ENCODE measurements around the gene FAT1. TPM values are rescaled to one million over a fixed set of nuclear protein-coding genes. Genes with fewer than 3 reads are reported as not detected.

The FAT1 gene
- total RNA-seq, 1 donor from 2014 or later = 173 TPM

- Histone ChIP-seq H3K27me3 (ENCODE audit: control insufficient read depth in 3 of 3, insufficient read depth in 3 of 3, low read length in 3 of 3) (no peaks in the 10 kb centered on the region), H3K9ac (ENCODE audit: low read depth in 1 of 3, low read length in 3 of 3) (no peak overlapping the region), H3K36me3 (ENCODE audit: control insufficient read depth in 3 of 3, insufficient read depth in 3 of 3, low read length in 3 of 3) (no peaks in the 10 kb centered on the region), H3K4me3 (ENCODE audit: low read length in 3 of 3) (no peak overlapping the region), H3K27ac (ENCODE audit: low read depth, low read length) (no peak overlapping the region), H3K9me3 (ENCODE audit: control insufficient read depth in 3 of 3, low read length in 3 of 3) (peaks cover 0 to 4% (median 0%) of the 10 kb centered on the region in 3 donors), H3K4me1 (ENCODE audit: control insufficient read depth in 3 of 3, insufficient read depth in 3 of 3, low read length in 3 of 3) (no peaks in the 10 kb centered on the region)
Measured at GRCh38 chr4:186752325-186752724, 28.7 kb upstream of the FAT1 start.

- H3K9me3 ChIP-seq (ENCODE audit: control insufficient read depth in 3 of 3, low read length in 3 of 3) = no peaks in the 10 kb centered on the region
- no peaks in the 10 kb centered on the region for H3K36me3 ChIP-seq (ENCODE audit: control insufficient read depth in 3 of 3, insufficient read depth in 3 of 3, low read length in 3 of 3)
- H3K9ac ChIP-seq (ENCODE audit: low read depth in 1 of 3, low read length in 3 of 3) = no peak overlapping the region
- H3K27me3 ChIP-seq (ENCODE audit: control insufficient read depth in 3 of 3, insufficient read depth in 3 of 3, low read length in 3 of 3) = no peaks in the 10 kb centered on the region
- no peak overlapping the region for H3K27ac ChIP-seq (ENCODE audit: low read depth, low read length)
- H3K4me3 ChIP-seq (ENCODE audit: low read length in 3 of 3) = no peak overlapping the region
- H3K4me1 ChIP-seq (ENCODE audit: control insufficient read depth in 3 of 3, insufficient read depth in 3 of 3, low read length in 3 of 3) = no peaks in the 10 kb centered on the region
Measured at GRCh38 chr4:186749611-186750281, 26.1 kb upstream of the FAT1 start.

- Histone ChIP-seq H3K27ac (ENCODE audit: low read depth, low read length) (no peak overlapping the region), H3K9ac (ENCODE audit: low read depth in 1 of 3, low read length in 3 of 3) (no peak overlapping the region), H3K4me1 (ENCODE audit: control insufficient read depth in 3 of 3, insufficient read depth in 3 of 3, low read length in 3 of 3) (no peaks in the 10 kb centered on the region), H3K4me3 (ENCODE audit: low read length in 3 of 3) (no peak overlapping the region), H3K36me3 (ENCODE audit: control insufficient read depth in 3 of 3, insufficient read depth in 3 of 3, low read length in 3 of 3) (no peaks in the 10 kb centered on the region), H3K27me3 (ENCODE audit: control insufficient read depth in 3 of 3, insufficient read depth in 3 of 3, low read length in 3 of 3) (no peaks in the 10 kb centered on the region), H3K9me3 (ENCODE audit: control insufficient read depth in 3 of 3, low read length in 3 of 3) (no peaks in the 10 kb centered on the region)
Measured at GRCh38 chr4:186746581-186746980, 22.9 kb upstream of the FAT1 start.

- Histone ChIP-seq H3K27me3 (ENCODE audit: control insufficient read depth in 3 of 3, insufficient read depth in 3 of 3, low read length in 3 of 3) (no peaks in the 10 kb centered on the region), H3K9me3 (ENCODE audit: control insufficient read depth in 3 of 3, low read length in 3 of 3) (no peaks in the 10 kb centered on the region), H3K27ac (ENCODE audit: low read depth, low read length) (no peak overlapping the region), H3K9ac (ENCODE audit: low read depth in 1 of 3, low read length in 3 of 3) (no peak overlapping the region), H3K36me3 (ENCODE audit: control insufficient read depth in 3 of 3, insufficient read depth in 3 of 3, low read length in 3 of 3) (no peaks in the 10 kb centered on the region), H3K4me1 (ENCODE audit: control insufficient read depth in 3 of 3, insufficient read depth in 3 of 3, low read length in 3 of 3) (no peaks in the 10 kb centered on the region), H3K4me3 (ENCODE audit: low read length in 3 of 3) (peak overlapping the region in 1 of 3 donors; percentile 23)
Measured at GRCh38 chr4:186743261-186743660, 19.6 kb upstream of the FAT1 start.

- H3K9me3 ChIP-seq (ENCODE audit: control insufficient read depth in 3 of 3, low read length in 3 of 3) = no peaks in the 10 kb centered on the region
- no peaks in the 10 kb centered on the region for H3K4me1 ChIP-seq (ENCODE audit: control insufficient read depth in 3 of 3, insufficient read depth in 3 of 3, low read length in 3 of 3)
- no peaks in the 10 kb centered on the region for H3K36me3 ChIP-seq (ENCODE audit: control insufficient read depth in 3 of 3, insufficient read depth in 3 of 3, low read length in 3 of 3)
- no peaks in the 10 kb centered on the region for H3K27me3 ChIP-seq (ENCODE audit: control insufficient read depth in 3 of 3, insufficient read depth in 3 of 3, low read length in 3 of 3)
- H3K9ac ChIP-seq (ENCODE audit: low read depth in 1 of 3, low read length in 3 of 3) = no peak overlapping the region
- no peak overlapping the region for H3K4me3 ChIP-seq (ENCODE audit: low read length in 3 of 3)
- no peak overlapping the region for H3K27ac ChIP-seq (ENCODE audit: low read depth, low read length)
Measured at GRCh38 chr4:186740822-186741221, 17.2 kb upstream of the FAT1 start.

- Histone ChIP-seq H3K27ac (ENCODE audit: low read depth, low read length) (no peak overlapping the region), H3K9ac (ENCODE audit: low read depth in 1 of 3, low read length in 3 of 3) (no peak overlapping the region)
Measured at GRCh38 chr4:186739802-186740434, 16.3 kb upstream of the FAT1 start.

GRCh38 chr4:186739317-186739716 is 15.7 kb upstream of the FAT1 start:
- no peaks in the 10 kb centered on the region for H3K4me1 ChIP-seq (ENCODE audit: control insufficient read depth in 3 of 3, insufficient read depth in 3 of 3, low read length in 3 of 3)
- no peaks in the 10 kb centered on the region for H3K36me3 ChIP-seq (ENCODE audit: control insufficient read depth in 3 of 3, insufficient read depth in 3 of 3, low read length in 3 of 3)
- H3K9me3 ChIP-seq (ENCODE audit: control insufficient read depth in 3 of 3, low read length in 3 of 3) = no peaks in the 10 kb centered on the region
- no peak overlapping the region for H3K4me3 ChIP-seq (ENCODE audit: low read length in 3 of 3)
- no peaks in the 10 kb centered on the region for H3K27me3 ChIP-seq (ENCODE audit: control insufficient read depth in 3 of 3, insufficient read depth in 3 of 3, low read length in 3 of 3)
- no peak overlapping the region for H3K9ac ChIP-seq (ENCODE audit: low read depth in 1 of 3, low read length in 3 of 3)
- H3K27ac ChIP-seq (ENCODE audit: low read depth, low read length) = no peak overlapping the region

More at GRCh38 chr4:186739802-186740434, 16.3 kb upstream of the FAT1 start:
- H3K36me3 ChIP-seq (ENCODE audit: control insufficient read depth in 3 of 3, insufficient read depth in 3 of 3, low read length in 3 of 3) = no peaks in the 10 kb centered on the region
- no peaks in the 10 kb centered on the region for H3K27me3 ChIP-seq (ENCODE audit: control insufficient read depth in 3 of 3, insufficient read depth in 3 of 3, low read length in 3 of 3)
- no peaks in the 10 kb centered on the region for H3K9me3 ChIP-seq (ENCODE audit: control insufficient read depth in 3 of 3, low read length in 3 of 3)
- no peaks in the 10 kb centered on the region for H3K4me1 ChIP-seq (ENCODE audit: control insufficient read depth in 3 of 3, insufficient read depth in 3 of 3, low read length in 3 of 3)
- H3K4me3 ChIP-seq (ENCODE audit: low read length in 3 of 3) = no peak overlapping the region

- no peak overlapping the region for H3K4me3 ChIP-seq (ENCODE audit: low read length in 3 of 3)
- H3K36me3 ChIP-seq (ENCODE audit: control insufficient read depth in 3 of 3, insufficient read depth in 3 of 3, low read length in 3 of 3) = no peaks in the 10 kb centered on the region
- H3K9ac ChIP-seq (ENCODE audit: low read depth in 1 of 3, low read length in 3 of 3) = no peak overlapping the region
- no peaks in the 10 kb centered on the region for H3K27me3 ChIP-seq (ENCODE audit: control insufficient read depth in 3 of 3, insufficient read depth in 3 of 3, low read length in 3 of 3)
- no peaks in the 10 kb centered on the region for H3K4me1 ChIP-seq (ENCODE audit: control insufficient read depth in 3 of 3, insufficient read depth in 3 of 3, low read length in 3 of 3)
- no peaks in the 10 kb centered on the region for H3K9me3 ChIP-seq (ENCODE audit: control insufficient read depth in 3 of 3, low read length in 3 of 3)
- no peak overlapping the region for H3K27ac ChIP-seq (ENCODE audit: low read depth, low read length)
Measured at GRCh38 chr4:186738421-186738820, 14.8 kb upstream of the FAT1 start.

GRCh38 chr4:186737427-186737826 is 13.8 kb upstream of the FAT1 start:
- Histone ChIP-seq H3K4me3 (ENCODE audit: low read length in 3 of 3) (no peak overlapping the region), H3K9me3 (ENCODE audit: control insufficient read depth in 3 of 3, low read length in 3 of 3) (no peaks in the 10 kb centered on the region), H3K4me1 (ENCODE audit: control insufficient read depth in 3 of 3, insufficient read depth in 3 of 3, low read length in 3 of 3) (no peaks in the 10 kb centered on the region), H3K27ac (ENCODE audit: low read depth, low read length) (no peak overlapping the region), H3K9ac (ENCODE audit: low read depth in 1 of 3, low read length in 3 of 3) (no peak overlapping the region), H3K27me3 (ENCODE audit: control insufficient read depth in 3 of 3, insufficient read depth in 3 of 3, low read length in 3 of 3) (no peaks in the 10 kb centered on the region), H3K36me3 (ENCODE audit: control insufficient read depth in 3 of 3, insufficient read depth in 3 of 3, low read length in 3 of 3) (no peaks in the 10 kb centered on the region)

- Histone ChIP-seq H3K27ac (ENCODE audit: low read depth, low read length) (no peak overlapping the region), H3K9ac (ENCODE audit: low read depth in 1 of 3, low read length in 3 of 3) (no peak overlapping the region), H3K27me3 (ENCODE audit: control insufficient read depth in 3 of 3, insufficient read depth in 3 of 3, low read length in 3 of 3) (no peaks in the 10 kb centered on the region), H3K36me3 (ENCODE audit: control insufficient read depth in 3 of 3, insufficient read depth in 3 of 3, low read length in 3 of 3) (no peaks in the 10 kb centered on the region), H3K4me3 (ENCODE audit: low read length in 3 of 3) (no peak overlapping the region), H3K9me3 (ENCODE audit: control insufficient read depth in 3 of 3, low read length in 3 of 3) (no peaks in the 10 kb centered on the region), H3K4me1 (ENCODE audit: control insufficient read depth in 3 of 3, insufficient read depth in 3 of 3, low read length in 3 of 3) (no peaks in the 10 kb centered on the region)
Measured at GRCh38 chr4:186736466-186736865, 12.8 kb upstream of the FAT1 start.

Measured in skeletal muscle tissue (tissue), 4 donors.